Measurements from ENCODE around the gene RELT. TPM values are rescaled to one million over a fixed set of nuclear protein-coding genes. Genes with fewer than 3 reads are reported as not detected.

The RELT gene
- total RNA-seq, 1 experiment from 2014 or later = 11.7 TPM

GRCh38 chr11:73365352-73366264 lies 10.6 kb upstream of the RELT start:
- Histone ChIP-seq H3K4me1 (no peaks in the 10 kb centered on the region), H3K27me3 (replicated peaks; ENCODE audit: control insufficient read depth, insufficient read depth, low read length) (no peaks in the 10 kb centered on the region), H3K9me3 (no peaks in the 10 kb centered on the region), H3K36me3 (ENCODE audit: control insufficient read depth, insufficient read depth, low read length) (peaks cover 20% of the 10 kb centered on the region), H3K4me3 (ENCODE audit: low read depth, low read length) (no peak overlapping the region)
- Mint-ChIP-seq H3K27me3 (ENCODE audit: insufficient read depth, unreplicated experiment) (no peaks in the 10 kb centered on the region), H3K36me3 (ENCODE audit: insufficient read depth, unreplicated experiment) (peaks cover 45% of the 10 kb centered on the region), H3K9me3 (ENCODE audit: unreplicated experiment) (no peaks in the 10 kb centered on the region), H3K27ac (ENCODE audit: unreplicated experiment) (no peak overlapping the region), H3K4me1 (ENCODE audit: low read depth, unreplicated experiment) (no peaks in the 10 kb centered on the region), H3K4me3 (ENCODE audit: unreplicated experiment) (no peak overlapping the region)
- POLR2A ChIA-PET = no interaction called here
- no peak for TF ChIP-seq CTCF (IDR thresholded peaks at IDR 0.05; ENCODE audit: insufficient read depth in 1 of 2, low read depth in 1 of 2, low read length in 1 of 2, severe bottlenecking in 1 of 2, unreplicated experiment in 1 of 2)
- no TSS peak for BruUV-seq (replicated peaks)
- no peak for DNase-seq
- intact Hi-C loops (cut with micrococcal nuclease; ENCODE audit: unreplicated experiment) = no loop called here
- CTCF ChIA-PET = interaction anchor here (2.3 kb wide), 1 partner anchor 14 kb away, joined by 15 read pairs; no protein-coding TSS in a partner anchor

GRCh38 chr11:73366265-73366610 lies 10.0 kb upstream of the RELT start:
- Mint-ChIP-seq H3K4me1 (ENCODE audit: low read depth, unreplicated experiment) (no peaks in the 10 kb centered on the region), H3K4me3 (ENCODE audit: unreplicated experiment) (no peak overlapping the region), H3K27me3 (ENCODE audit: insufficient read depth, unreplicated experiment) (no peaks in the 10 kb centered on the region), H3K27ac (ENCODE audit: unreplicated experiment) (no peak overlapping the region), H3K9me3 (ENCODE audit: unreplicated experiment) (no peaks in the 10 kb centered on the region), H3K36me3 (ENCODE audit: insufficient read depth, unreplicated experiment) (peaks cover 45% of the 10 kb centered on the region)
- DNase-seq = no peak
- no peaks in the 10 kb centered on the region for H3K27me3 ChIP-seq (replicated peaks; ENCODE audit: control insufficient read depth, insufficient read depth, low read length)
- ChIA-PET POLR2A (no interaction called here), CTCF (no interaction called here)
- no peaks in the 10 kb centered on the region for H3K4me1 ChIP-seq
- peaks cover 18% of the 10 kb centered on the region for H3K36me3 ChIP-seq (ENCODE audit: control insufficient read depth, insufficient read depth, low read length)
- H3K9me3 ChIP-seq = no peaks in the 10 kb centered on the region
- intact Hi-C loops (cut with micrococcal nuclease; ENCODE audit: unreplicated experiment) = no loop called here
- TF ChIP-seq CTCF (IDR thresholded peaks at IDR 0.05; ENCODE audit: insufficient read depth in 1 of 2, low read depth in 1 of 2, low read length in 1 of 2, severe bottlenecking in 1 of 2, unreplicated experiment in 1 of 2) = no peak
- H3K4me3 ChIP-seq (ENCODE audit: low read depth, low read length) = no peak overlapping the region
- no TSS peak for BruUV-seq (replicated peaks)

- TF ChIP-seq CTCF (IDR thresholded peaks at IDR 0.05; ENCODE audit: insufficient read depth in 1 of 2, low read depth in 1 of 2, low read length in 1 of 2, severe bottlenecking in 1 of 2, unreplicated experiment in 1 of 2) = no peak
- Histone ChIP-seq H3K4me3 (ENCODE audit: low read depth, low read length) (no peak overlapping the region), H3K36me3 (ENCODE audit: control insufficient read depth, insufficient read depth, low read length) (peaks cover 18% of the 10 kb centered on the region), H3K27me3 (replicated peaks; ENCODE audit: control insufficient read depth, insufficient read depth, low read length) (no peaks in the 10 kb centered on the region), H3K9me3 (no peaks in the 10 kb centered on the region), H3K4me1 (no peaks in the 10 kb centered on the region)
- H3K36me3 Mint-ChIP-seq (ENCODE audit: insufficient read depth, unreplicated experiment) = peaks cover 45% of the 10 kb centered on the region
- CTCF ChIA-PET = no interaction called here
- POLR2A ChIA-PET = no interaction called here
- no peaks in the 10 kb centered on the region for H3K9me3 Mint-ChIP-seq (ENCODE audit: unreplicated experiment)
- no peak overlapping the region for H3K27ac Mint-ChIP-seq (ENCODE audit: unreplicated experiment)
- BruUV-seq (replicated peaks) = no TSS peak
- no peak overlapping the region for H3K4me3 Mint-ChIP-seq (ENCODE audit: unreplicated experiment)
- no peaks in the 10 kb centered on the region for H3K27me3 Mint-ChIP-seq (ENCODE audit: insufficient read depth, unreplicated experiment)
- no peak for DNase-seq
- H3K4me1 Mint-ChIP-seq (ENCODE audit: low read depth, unreplicated experiment) = no peaks in the 10 kb centered on the region
- intact Hi-C loops (cut with micrococcal nuclease; ENCODE audit: unreplicated experiment) = no loop called here
These were observed 9.2 kb upstream of the RELT start for GRCh38 chr11:73366953-73367352.
